CD14-positive monocyte (primary cell): Measurements from ENCODE around the gene ZNF503. TPM values are rescaled to one million over a fixed set of nuclear protein-coding genes. Genes with fewer than 3 reads are reported as not detected.

Source experiments
- DNase-seq, 3 donors: peaks; one replicate each; pipeline ENCODE4 v3.0.0-alpha.2; 2011 to 2022
- H2AFZ ChIP-seq: 2 replicates; pipeline ENCODE4 v1.6.0; 2012; ENCODE audit warnings: mild to moderate bottlenecking, low read depth, low read length, inconsistent platforms; ENCODE audit not compliant: insufficient read depth, poor library complexity, severe bottlenecking
- H3K27ac ChIP-seq, 2 donors: 1 replicate in 1 of 2; 2 replicates in 1 of 2; pipeline ENCODE4 v1.5.1; 2012 to 2013; ENCODE audit warnings: low read length in 2 of 2, control low read depth in 1 of 2, inconsistent platforms in 1 of 2, low read depth in 1 of 2, mild to moderate bottlenecking in 1 of 2
- H3K27me3 ChIP-seq, 2 donors: one replicate each; pipeline versions ENCODE4 v1.6.0 to v1.6.1; 2011 to 2013; ENCODE audit warnings: low read length in 2 of 2; ENCODE audit not compliant: control insufficient read depth in 2 of 2, insufficient read depth in 2 of 2
- H3K36me3 ChIP-seq, 2 donors: replicated peaks in 1 of 2; 1 replicate in 1 of 2; 2 replicates in 1 of 2; pipeline versions ENCODE4 v1.5.1 to v1.6.1; 2012 to 2013; ENCODE audit warnings: low read length in 2 of 2, control low read depth in 1 of 2, inconsistent platforms in 1 of 2, mild to moderate bottlenecking in 1 of 2; ENCODE audit not compliant: insufficient read depth in 2 of 2, control insufficient read depth in 1 of 2
- H3K4me1 ChIP-seq, 2 donors: 1 replicate in 1 of 2; 2 replicates in 1 of 2; pipeline versions ENCODE4 v1.5.1 to v1.6.1; 2012 to 2013; ENCODE audit warnings: low read length in 2 of 2, control low read depth in 1 of 2, inconsistent platforms in 1 of 2, mild to moderate bottlenecking in 1 of 2, moderate library complexity in 1 of 2; ENCODE audit not compliant: insufficient read depth in 2 of 2, control insufficient read depth in 1 of 2
- H3K4me2 ChIP-seq: replicated peaks from 2 replicates; pipeline ENCODE3; 2012; ENCODE audit warnings: low read length, moderate library complexity, mild to moderate bottlenecking; ENCODE audit not compliant: poor library complexity, severe bottlenecking; ENCODE audit errors: extremely low read depth
- H3K4me3 ChIP-seq, 3 experiments: fragments of 200-600 bp in 1 of 3; sonication (generic) in 1 of 3; replicated peaks in 1 of 3; 1 replicate in 2 of 3; 2 replicates in 1 of 3; pipeline ENCODE4 v1.5.1; 2011 to 2013; ENCODE audit warnings: low read length in 3 of 3, mild to moderate bottlenecking in 3 of 3, control low read depth in 2 of 3, low read depth in 2 of 3, inconsistent platforms in 1 of 3, moderate library complexity in 1 of 3
- H3K79me2 ChIP-seq: 2 replicates; pipeline ENCODE4 v1.6.0; 2012; ENCODE audit warnings: mild to moderate bottlenecking, control low read depth, inconsistent platforms, low read length, moderate library complexity; ENCODE audit not compliant: insufficient read depth
- H3K9ac ChIP-seq: 2 replicates; pipeline ENCODE4 v1.6.0; 2017; ENCODE audit warnings: low read length, mild to moderate bottlenecking; ENCODE audit not compliant: insufficient read depth, poor library complexity, severe bottlenecking
- H3K9me3 ChIP-seq, 2 donors: replicated peaks in 1 of 2; 1 replicate in 1 of 2; 2 replicates in 1 of 2; pipeline versions ENCODE4 v1.5.1 to v1.6.1; 2012 to 2013; ENCODE audit warnings: low read length in 2 of 2, control low read depth in 1 of 2; ENCODE audit not compliant: control insufficient read depth in 1 of 2, insufficient read depth in 1 of 2
- H4K20me1 ChIP-seq: 2 replicates; pipeline ENCODE4 v1.6.0; 2012; ENCODE audit warnings: mild to moderate bottlenecking, low read length, control low read depth, moderate library complexity; ENCODE audit not compliant: insufficient read depth
- H3K27ac Mint-ChIP-seq, 7 donors: one replicate each; pipeline ENCODE4 v1.8.0; 2020; ENCODE audit warnings: mild to moderate bottlenecking in 7 of 7, mixed read lengths in 7 of 7, moderate library complexity in 6 of 7, inconsistent platforms in 2 of 7
- H3K27me3 Mint-ChIP-seq, 3 donors: one replicate each; pipeline ENCODE4 v1.8.0; 2021 to 2022; ENCODE audit warnings: low read depth in 3 of 3, mild to moderate bottlenecking in 3 of 3, mixed read lengths in 3 of 3, moderate library complexity in 3 of 3, inconsistent platforms in 1 of 3
- H3K36me3 Mint-ChIP-seq, 2 donors: one replicate each; pipeline ENCODE4 v1.8.0; 2020; ENCODE audit warnings: mixed read lengths in 2 of 2, inconsistent platforms in 1 of 2, mild to moderate bottlenecking in 1 of 2
- H3K4me1 Mint-ChIP-seq: one replicate; pipeline ENCODE4 v1.8.0; 2020; ENCODE audit warnings: mild to moderate bottlenecking, mixed read lengths
- H3K4me3 Mint-ChIP-seq, 2 donors: one replicate each; pipeline ENCODE4 v1.8.0; 2020; ENCODE audit warnings: mild to moderate bottlenecking in 2 of 2, mixed read lengths in 2 of 2, moderate library complexity in 1 of 2
- H3K9me3 Mint-ChIP-seq, 7 donors: one replicate each; pipeline ENCODE4 v1.8.0; 2020 to 2022; ENCODE audit warnings: mixed read lengths in 7 of 7, mild to moderate bottlenecking in 6 of 7, moderate library complexity in 6 of 7, inconsistent platforms in 2 of 7
- WGBS: methylation state at CpG from one replicate; pipeline ENCODE4 v1.1.5; 2013; ENCODE audit warnings: missing lambda C conversion rate; ENCODE audit not compliant: insufficient coverage; 5-methylcytosine and 5-hydroxymethylcytosine counted together
- intact Hi-C, 2 donors: fragments of 100-400 bp; cut with micrococcal nuclease; formaldehyde crosslinking; loops; one replicate each; pipeline versions ENCODE4 v1.15.0 to v1.15.1; 2023
- polyA plus RNA-seq, 3 donors: library from polyadenylated mRNA; depleted of rRNA in 1 of 3; unstranded in 2 of 3; stranded (reverse) in 1 of 3; fragments of 300-500 nt in 2 of 3; fragments of >200 nt in 1 of 3; fragmentation: Illumina TruSeq in 2 of 3; gene quantifications; 1 replicate in 2 of 3; 2 replicates in 1 of 3; pipeline ENCODE4 v1.2.3, GENCODE V29; 2012 to 2021
- TF ChIP-seq, protein P1 (sequence below): fragments of 200-600 bp; IDR thresholded peaks from one replicate; pipeline ENCODE4 v1.8.0; 2022; ENCODE audit warnings: antibody characterized with exemption, mild to moderate bottlenecking

ZNF503 gene
- polyA plus RNA-seq, 3 donors: 0.65 to 7.2 (median 1.3) TPM

DNA sequence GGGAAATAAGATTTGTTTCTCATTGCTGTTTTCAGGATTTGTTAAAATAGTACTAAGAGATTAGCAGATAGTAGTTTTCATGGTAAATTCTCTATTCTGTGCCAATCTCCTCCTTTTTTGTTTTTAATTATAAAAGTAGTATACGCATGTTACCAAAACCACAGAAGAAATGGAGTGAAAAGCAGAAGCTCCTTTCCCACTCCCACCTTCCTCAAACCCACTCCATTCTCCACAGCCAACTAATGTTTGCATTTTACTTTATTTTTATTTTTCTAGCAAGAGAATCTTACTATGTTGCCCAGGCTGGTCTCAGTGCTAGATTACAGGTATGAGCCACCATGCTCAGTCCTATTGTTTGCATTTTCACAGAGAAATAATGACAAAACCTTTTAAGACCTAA, 25.3 kb upstream of the ZNF503 start:
- Histone ChIP-seq H3K27ac (no peak overlapping the region), H3K4me1 (peaks cover 46 to 55% of the 10 kb centered on the region in 2 donors), H3K9ac (no peak overlapping the region), H3K9me3 (no peaks in the 10 kb centered on the region), H3K27me3 (no peaks in the 10 kb centered on the region), H4K20me1 (no peaks in the 10 kb centered on the region), H3K4me3 (no peak overlapping the region), H3K79me2 (peaks cover 7% of the 10 kb centered on the region), H2AFZ (no peak overlapping the region), H3K36me3 (no peaks in the 10 kb centered on the region), H3K4me2 (no peak overlapping the region)
- H3K27ac Mint-ChIP-seq: no peak overlapping the region
- H3K27me3 Mint-ChIP-seq: peaks cover 0 to 4% (median 2%) of the 10 kb centered on the region in 3 donors
- DNase-seq: no peak
- H3K36me3 Mint-ChIP-seq: peaks cover 0 to 1% of the 10 kb centered on the region in 2 donors
- H3K4me3 Mint-ChIP-seq: no peak overlapping the region
- no peaks in the 10 kb centered on the region for H3K9me3 Mint-ChIP-seq
- TF ChIP-seq, protein P1, sequence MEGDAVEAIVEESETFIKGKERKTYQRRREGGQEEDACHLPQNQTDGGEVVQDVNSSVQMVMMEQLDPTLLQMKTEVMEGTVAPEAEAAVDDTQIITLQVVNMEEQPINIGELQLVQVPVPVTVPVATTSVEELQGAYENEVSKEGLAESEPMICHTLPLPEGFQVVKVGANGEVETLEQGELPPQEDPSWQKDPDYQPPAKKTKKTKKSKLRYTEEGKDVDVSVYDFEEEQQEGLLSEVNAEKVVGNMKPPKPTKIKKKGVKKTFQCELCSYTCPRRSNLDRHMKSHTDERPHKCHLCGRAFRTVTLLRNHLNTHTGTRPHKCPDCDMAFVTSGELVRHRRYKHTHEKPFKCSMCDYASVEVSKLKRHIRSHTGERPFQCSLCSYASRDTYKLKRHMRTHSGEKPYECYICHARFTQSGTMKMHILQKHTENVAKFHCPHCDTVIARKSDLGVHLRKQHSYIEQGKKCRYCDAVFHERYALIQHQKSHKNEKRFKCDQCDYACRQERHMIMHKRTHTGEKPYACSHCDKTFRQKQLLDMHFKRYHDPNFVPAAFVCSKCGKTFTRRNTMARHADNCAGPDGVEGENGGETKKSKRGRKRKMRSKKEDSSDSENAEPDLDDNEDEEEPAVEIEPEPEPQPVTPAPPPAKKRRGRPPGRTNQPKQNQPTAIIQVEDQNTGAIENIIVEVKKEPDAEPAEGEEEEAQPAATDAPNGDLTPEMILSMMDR: no peak
- no CpG with 5 or more reads among the region's 1 CpG for WGBS
- intact Hi-C loops: no loop called here
- peaks cover 43% of the 10 kb centered on the region for H3K4me1 Mint-ChIP-seq

DNA sequence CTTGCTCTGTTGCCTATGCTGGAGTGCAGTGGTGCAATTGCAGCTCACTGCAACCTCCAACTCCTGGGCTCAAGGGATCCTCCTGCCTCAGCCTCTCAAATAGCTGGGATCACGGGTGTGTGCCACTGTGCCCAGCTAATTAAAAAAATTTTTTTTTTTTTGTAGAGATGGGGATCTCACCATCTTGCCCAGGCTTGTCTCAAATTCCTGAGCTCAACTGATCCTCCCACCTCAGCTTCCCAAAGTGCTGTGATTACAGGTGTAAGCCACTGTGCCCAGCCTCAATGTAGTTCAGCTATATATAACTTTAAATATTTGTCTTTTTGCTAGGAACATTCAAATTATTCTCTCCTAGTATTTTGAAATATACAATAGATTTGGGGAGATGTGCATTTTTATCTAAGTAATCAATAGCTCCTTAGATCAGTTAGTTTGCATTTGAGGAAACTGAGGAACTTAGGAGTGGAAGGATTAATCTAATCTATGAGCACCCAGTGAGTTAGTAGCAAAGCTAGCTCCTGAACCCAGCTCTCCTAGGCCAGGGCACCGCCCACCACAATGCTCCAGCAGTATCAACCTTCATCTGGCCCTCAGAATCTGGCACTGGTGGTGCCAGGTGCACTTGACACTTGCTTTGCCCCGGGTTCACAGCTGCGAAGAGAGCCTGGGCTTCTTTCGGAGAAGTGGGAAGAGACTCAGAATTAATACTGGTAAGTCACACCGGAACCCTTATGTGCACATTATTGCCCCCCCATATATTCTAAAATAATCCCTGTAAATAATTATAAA, 23.9 kb upstream of the ZNF503 start:
- DNase-seq: no peak
- TF ChIP-seq, protein P1: no peak
- no peaks in the 10 kb centered on the region for H3K9me3 ChIP-seq
- Mint-ChIP-seq H3K4me3 (no peak overlapping the region), H3K27ac (no peak overlapping the region), H3K4me1 (peaks cover 36% of the 10 kb centered on the region), H3K36me3 (peaks cover 0 to 1% of the 10 kb centered on the region in 2 donors), H3K9me3 (no peaks in the 10 kb centered on the region), H3K27me3 (peaks cover 2 to 4% (median 2%) of the 10 kb centered on the region in 3 donors)
- no peaks in the 10 kb centered on the region for H3K36me3 ChIP-seq
- intact Hi-C loops: no loop called here
- no peak overlapping the region for H3K9ac ChIP-seq
- H2AFZ ChIP-seq: no peak overlapping the region
- no peak overlapping the region for H3K27ac ChIP-seq
- H3K4me2 ChIP-seq: no peak overlapping the region
- peaks cover 3% of the 10 kb centered on the region for H3K79me2 ChIP-seq
- H3K4me1 ChIP-seq: peaks cover 39 to 41% of the 10 kb centered on the region in 2 donors
- H3K4me3 ChIP-seq: no peak overlapping the region
- 92% methylated on average over 2 of the region's 6 CpGs for WGBS
- H3K27me3 ChIP-seq: no peaks in the 10 kb centered on the region
- H4K20me1 ChIP-seq: no peaks in the 10 kb centered on the region
